ENCODE data around the gene THSD7A. TPM values are rescaled to one million over a fixed set of nuclear protein-coding genes. Genes with fewer than 3 reads are reported as not detected.

The THSD7A gene
- total and polyA plus RNA-seq, 2 of the 8 experiments (the other 6 are each of a cell fraction or from before 2014, with no cell fraction given) = 0.44 to 1.2 TPM

DNA sequence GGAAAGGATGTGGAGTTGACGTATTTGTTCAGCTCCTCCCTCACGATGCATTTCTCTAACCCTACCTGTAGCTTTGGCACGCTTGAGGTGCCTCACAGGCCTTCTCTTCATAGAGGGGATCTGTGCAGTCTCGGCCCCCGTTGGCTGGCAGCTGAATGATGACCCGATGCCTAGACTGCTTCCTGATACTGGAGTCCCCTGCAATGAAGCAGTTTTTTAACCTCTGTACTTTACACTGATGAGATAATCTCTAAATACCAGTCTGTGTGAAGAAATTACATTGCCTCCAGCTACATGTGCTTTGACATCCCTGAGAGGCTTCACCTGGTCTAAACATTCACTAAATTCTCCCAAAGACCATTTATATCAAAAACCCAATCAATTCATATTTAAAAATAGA, 370.1 kb downstream of the THSD7A start:
- CTCF ChIA-PET (ENCODE audit: partially characterized antibody) = interaction anchor here (1.1 kb wide), 2 partner anchors 10 to 82 kb away, joined by 4 to 5 read pairs; no protein-coding TSS in a partner anchor
- no peak for TF ChIP-seq CBX8 (IDR thresholded peaks at IDR 0.05; ENCODE audit: borderline replicate concordance, low read depth, low read length)
- TF ChIP-seq CEBPB (IDR thresholded peaks at IDR 0.05; ENCODE audit: low read depth, low read length) = no peak
- TF ChIP-seq PHF8 (conservative IDR thresholded peaks at IDR 0.05; ENCODE audit: low read depth, low read length) = no peak
- TF ChIP-seq JUND (IDR thresholded peaks at IDR 0.05; ENCODE audit: low read length) = no peak

More for the DNA sequence above, 370.1 kb downstream of the THSD7A start:
- no peak overlapping the region for H2BK5ac ChIP-seq (ENCODE audit: low read depth, low read length)
- no peaks in the 10 kb centered on the region; the same call in 1 of the 2 replicates for H3K23me2 ChIP-seq (ENCODE audit: low read depth, low read length)
- no peak overlapping the region for H3K27ac ChIP-seq (ENCODE audit: low read depth, low read length)
- no peak for DNase-seq (ENCODE audit: low read depth in 1 of 2, low spot score in 2 of 2)
- H3K79me2 ChIP-seq (ENCODE audit: control insufficient read depth in 1 of 2, insufficient read depth in 2 of 2, low read length in 2 of 2) = no peaks in the 10 kb centered on the region
- H3K9ac ChIP-seq (replicated peaks in 1 of 4; ENCODE audit: extremely low read depth in 1 of 4, low read depth in 3 of 4, low read length in 3 of 4) = no peak overlapping the region
- no peak overlapping the region for H2BK20ac ChIP-seq (ENCODE audit: low read length)
- no peak overlapping the region for H4K91ac ChIP-seq (replicated peaks; ENCODE audit: insufficient read length, low read length)
- H3K4ac ChIP-seq (replicated peaks; ENCODE audit: insufficient read length, low read depth, low read length) = no peak overlapping the region
- H2BK12ac ChIP-seq (ENCODE audit: low read depth, low read length) = no peak overlapping the region
- no peak overlapping the region for H3K23ac ChIP-seq (ENCODE audit: insufficient read length)
- H3K27me3 ChIP-seq (replicated peaks in 1 of 4; ENCODE audit: control insufficient read depth in 3 of 4, extremely low read depth in 1 of 4, insufficient read depth in 3 of 4, low read length in 3 of 4) = no peaks in the 10 kb centered on the region
- no peaks in the 10 kb centered on the region for H3K79me1 ChIP-seq (ENCODE audit: low read depth, low read length)
- POLR2A ChIA-PET (ENCODE audit: partially characterized antibody) = no interaction called here
- H2BK120ac ChIP-seq (replicated peaks; ENCODE audit: low read depth, low read length) = no peak overlapping the region
- H3K4me1 ChIP-seq (replicated peaks in 1 of 4; ENCODE audit: control insufficient read depth in 3 of 4, insufficient read depth in 4 of 4, low read length in 3 of 4) = no peaks in the 10 kb centered on the region
- no peak overlapping the region for H2BK15ac ChIP-seq (ENCODE audit: low read length)
- H4K5ac ChIP-seq (ENCODE audit: insufficient read length, low read depth, low read length) = no peak overlapping the region
- H3K4me2 ChIP-seq (ENCODE audit: insufficient read depth in 1 of 2, low read depth in 2 of 2, low read length in 2 of 2) = no peak overlapping the region
- 87% methylated on average over 6 of the region's 6 CpGs; no CpG with 5 or more reads in 1 of the 2 experiments for WGBS, 2 experiments (ENCODE audit: extremely low coverage in 1 of 2, insufficient coverage in 1 of 2, insufficient read length in 1 of 2, insufficient replicate concordance in 2 of 2, low coverage in 1 of 2, low lambda C conversion rate in 2 of 2, missing lambda C conversion rate in 1 of 2)
- H3K4me3 ChIP-seq (ENCODE audit: extremely low read depth in 1 of 4, insufficient read depth in 2 of 4, low read depth in 3 of 4, low read length in 4 of 4) = no peak overlapping the region
- H2AFZ ChIP-seq (ENCODE audit: low read length) = 0 out of 2 replicates have a peak overlapping the region, but pooled peaks have one; percentile 48
- H3K9me3 ChIP-seq (ENCODE audit: insufficient read depth in 2 of 2, low read depth in 1 of 2, low read length in 1 of 2) = no peaks in the 10 kb centered on the region
- no peak overlapping the region for H2AK5ac ChIP-seq (ENCODE audit: low read depth, low read length)
- no peak for FAIRE-seq
- no peak overlapping the region for H3K14ac ChIP-seq (ENCODE audit: insufficient read length)
- no peak overlapping the region for H3K18ac ChIP-seq (ENCODE audit: extremely low read depth, low read length)
- no peaks in the 10 kb centered on the region for H3K36me3 ChIP-seq (ENCODE audit: control insufficient read depth in 2 of 4, insufficient read depth in 4 of 4, low read length in 3 of 4)
- H4K20me1 ChIP-seq (replicated peaks in 1 of 2; ENCODE audit: control insufficient read depth in 1 of 2, insufficient read depth in 2 of 2, low read length in 2 of 2) = no peaks in the 10 kb centered on the region
- H3K56ac ChIP-seq (replicated peaks; ENCODE audit: insufficient read length, low read depth, low read length) = no peak overlapping the region
- peak overlapping the region; percentile 79; the same call in 1 of the 2 replicates for H4K8ac ChIP-seq (ENCODE audit: extremely low read depth, insufficient read depth, low read length)

Measured in H1 (cell line).